ENCODE measurements around the gene NEK7.
"Not testable (repeated sequence)": the region's sequence is repeated elsewhere in the genome, so short reads cannot be mapped to it uniquely, and the experiment has no call there.

NEK7 gene

DNA sequence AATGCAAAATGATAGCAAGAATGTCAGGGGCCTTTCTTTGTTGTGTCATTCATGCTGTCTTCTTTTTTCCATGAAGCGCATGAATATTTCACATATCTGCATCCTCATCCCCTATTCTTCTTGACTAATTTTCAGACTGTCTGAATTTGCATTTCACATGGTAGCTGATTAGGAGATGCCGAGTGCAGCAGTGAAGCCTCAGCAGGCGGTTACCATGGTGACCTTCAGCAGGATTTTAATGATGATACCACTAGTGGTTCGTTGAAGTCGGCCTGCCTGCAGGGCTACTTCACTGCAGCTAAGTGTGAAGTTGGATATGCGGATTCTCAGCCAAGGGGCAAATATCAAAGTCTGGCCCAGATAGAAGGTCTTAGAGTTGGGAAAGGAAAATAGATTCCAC, 141.8 kb downstream of the NEK7 start:
- DNase-seq (ENCODE audit: low read depth) = no peak
- TF ChIP-seq, protein P1, sequence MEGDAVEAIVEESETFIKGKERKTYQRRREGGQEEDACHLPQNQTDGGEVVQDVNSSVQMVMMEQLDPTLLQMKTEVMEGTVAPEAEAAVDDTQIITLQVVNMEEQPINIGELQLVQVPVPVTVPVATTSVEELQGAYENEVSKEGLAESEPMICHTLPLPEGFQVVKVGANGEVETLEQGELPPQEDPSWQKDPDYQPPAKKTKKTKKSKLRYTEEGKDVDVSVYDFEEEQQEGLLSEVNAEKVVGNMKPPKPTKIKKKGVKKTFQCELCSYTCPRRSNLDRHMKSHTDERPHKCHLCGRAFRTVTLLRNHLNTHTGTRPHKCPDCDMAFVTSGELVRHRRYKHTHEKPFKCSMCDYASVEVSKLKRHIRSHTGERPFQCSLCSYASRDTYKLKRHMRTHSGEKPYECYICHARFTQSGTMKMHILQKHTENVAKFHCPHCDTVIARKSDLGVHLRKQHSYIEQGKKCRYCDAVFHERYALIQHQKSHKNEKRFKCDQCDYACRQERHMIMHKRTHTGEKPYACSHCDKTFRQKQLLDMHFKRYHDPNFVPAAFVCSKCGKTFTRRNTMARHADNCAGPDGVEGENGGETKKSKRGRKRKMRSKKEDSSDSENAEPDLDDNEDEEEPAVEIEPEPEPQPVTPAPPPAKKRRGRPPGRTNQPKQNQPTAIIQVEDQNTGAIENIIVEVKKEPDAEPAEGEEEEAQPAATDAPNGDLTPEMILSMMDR (IDR thresholded peaks at IDR 0.05; ENCODE audit: insufficient read depth, low read depth, low read length, missing control alignments) = no peak
- no peak overlapping the region for H3K4me3 ChIP-seq (ENCODE audit: low read depth, low read length)

DNA sequence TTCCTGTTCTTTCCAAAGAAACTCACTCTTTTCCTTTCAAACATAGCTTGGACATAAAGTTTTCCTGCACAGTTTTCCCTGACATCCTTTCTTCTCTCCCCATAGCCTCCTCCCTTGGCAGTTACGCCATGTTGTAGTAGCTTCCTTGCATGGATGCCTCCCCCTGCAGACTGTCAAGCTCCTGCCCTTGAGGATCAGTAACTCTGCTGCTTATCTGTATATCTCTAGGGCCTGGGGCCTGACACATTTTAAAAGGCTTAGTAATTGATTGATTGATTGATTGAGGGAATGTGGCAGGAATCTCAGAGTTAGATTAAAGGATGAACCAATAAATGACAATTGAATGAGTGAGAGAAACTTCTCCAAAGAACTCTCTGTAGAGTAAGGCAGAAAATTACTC, 143.7 kb downstream of the NEK7 start:
- DNase-seq (ENCODE audit: low read depth) = no peak
- TF ChIP-seq, protein P1 (IDR thresholded peaks at IDR 0.05; ENCODE audit: insufficient read depth, low read depth, low read length, missing control alignments) = no peak
- no peak overlapping the region for H3K4me3 ChIP-seq (ENCODE audit: low read depth, low read length)

DNA sequence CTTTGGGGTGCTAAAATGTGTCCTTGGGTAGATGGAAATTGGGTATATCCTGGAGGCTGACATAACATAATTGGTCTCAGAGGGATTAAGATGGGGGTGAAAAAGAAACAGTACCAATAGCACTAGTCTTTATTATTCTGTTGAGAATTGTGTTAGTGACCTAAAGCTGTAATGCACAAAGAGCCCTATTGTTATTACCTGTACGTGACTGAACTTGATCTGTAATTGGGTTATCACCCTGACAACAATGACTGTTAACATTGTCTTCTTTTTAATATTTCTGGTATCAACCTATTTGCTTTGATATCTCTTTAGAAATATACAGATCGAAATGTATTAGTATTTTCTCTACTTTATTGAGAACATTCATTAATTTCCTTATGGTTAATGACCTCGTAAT, 147.6 kb downstream of the NEK7 start:
- DNase-seq (ENCODE audit: low read depth) = no peak
- TF ChIP-seq, protein P1 (IDR thresholded peaks at IDR 0.05; ENCODE audit: insufficient read depth, low read depth, low read length, missing control alignments) = no peak

DNA sequence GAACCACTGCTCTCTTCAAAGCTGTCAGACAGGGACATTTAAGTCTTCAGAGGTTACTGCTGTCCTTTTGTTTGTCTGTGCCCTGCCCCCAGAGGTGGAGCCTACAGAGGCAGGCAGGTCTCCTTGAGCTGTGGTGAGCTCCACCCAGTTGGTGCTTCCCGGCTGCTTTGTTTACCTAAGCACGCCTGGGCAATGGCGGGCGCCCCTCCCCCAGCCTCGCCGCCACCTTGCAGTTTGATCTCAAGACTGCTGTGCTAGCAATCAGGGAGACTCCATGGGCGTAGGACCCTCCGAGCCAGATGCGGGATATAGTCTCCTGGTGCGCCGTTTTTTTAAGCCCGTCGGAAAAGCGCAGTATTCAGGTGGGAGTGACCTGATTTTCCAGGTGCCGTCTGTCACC, 158.0 kb downstream of the NEK7 start:
- not testable (repeated sequence) for DNase-seq (ENCODE audit: low read depth); H3K4me3 ChIP-seq (ENCODE audit: low read depth, low read length)

More for the DNA sequence above, 147.6 kb downstream of the NEK7 start:
- no peak overlapping the region for H3K4me3 ChIP-seq (ENCODE audit: low read depth, low read length)

DNA sequence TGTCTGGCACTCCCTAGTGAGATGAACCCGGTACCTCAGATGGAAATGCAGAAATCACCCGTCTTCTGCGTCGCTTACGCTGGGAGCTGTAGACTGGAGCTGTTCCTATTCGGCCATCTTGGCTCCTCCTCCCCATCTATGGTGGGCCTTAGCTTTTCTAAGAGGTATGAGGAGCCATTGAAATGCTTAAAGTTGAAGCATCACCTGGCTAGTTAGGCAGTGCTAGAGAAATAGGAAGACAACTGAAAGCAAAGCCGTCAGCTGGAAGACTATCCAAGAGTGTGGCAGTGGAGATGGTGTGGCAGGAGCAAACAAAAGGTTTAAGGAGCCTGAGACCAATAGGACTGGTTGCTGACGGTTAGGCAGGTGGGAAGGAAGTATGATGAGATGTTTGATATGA, 158.5 kb downstream of the NEK7 start:
- H3K4me3 ChIP-seq (ENCODE audit: low read depth, low read length); DNase-seq (ENCODE audit: low read depth): not testable (repeated sequence)

DNA sequence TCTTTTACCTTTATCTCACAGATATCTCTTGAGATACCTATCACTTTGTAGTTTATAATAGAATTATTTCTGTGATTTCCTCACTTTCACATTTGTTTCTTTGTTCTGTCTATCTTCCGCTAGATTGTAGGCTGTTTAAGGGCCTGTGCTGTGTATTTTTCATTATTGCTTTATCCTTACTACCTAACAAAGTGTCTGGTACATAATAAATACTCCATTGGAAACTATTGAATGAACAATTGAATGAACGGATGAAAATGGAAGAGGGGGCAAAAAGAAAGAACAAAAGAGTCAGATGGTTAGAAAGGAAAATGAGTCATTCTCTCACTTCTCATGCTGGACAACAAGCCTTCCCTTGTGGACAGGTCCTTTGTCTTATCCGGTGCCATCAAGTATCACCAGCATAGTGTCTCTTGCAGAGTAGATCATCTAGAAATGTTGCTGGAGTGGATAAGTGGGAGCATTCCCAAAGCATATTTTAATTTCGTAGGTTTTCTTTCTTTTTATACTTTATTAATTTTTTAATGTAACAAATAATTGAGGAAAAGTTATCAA, 159.8 kb downstream of the NEK7 start:
- H3K4me3 ChIP-seq (ENCODE audit: low read depth, low read length) = no peak overlapping the region
- TF ChIP-seq, protein P1 (IDR thresholded peaks at IDR 0.05; ENCODE audit: insufficient read depth, low read depth, low read length, missing control alignments) = no peak
- no peak for DNase-seq (ENCODE audit: low read depth)

DNA sequence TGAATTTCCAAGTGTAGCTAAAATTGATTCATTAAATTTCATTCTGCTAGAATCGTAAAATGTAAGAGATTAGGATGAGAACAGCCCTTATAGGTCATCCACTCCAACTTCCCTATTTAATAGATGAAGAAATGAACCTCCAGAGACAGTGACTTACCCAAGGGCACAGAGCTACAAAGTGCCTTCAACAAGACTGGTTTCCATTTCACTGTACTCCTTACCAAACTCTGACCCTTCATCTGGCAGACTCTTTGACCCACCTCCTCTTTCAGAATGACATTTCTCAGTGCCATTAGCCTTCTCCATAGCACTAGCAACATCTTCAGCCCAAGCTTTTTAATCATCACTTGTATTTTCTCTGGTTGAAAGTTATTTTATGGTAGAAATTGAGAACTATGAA, 161.3 kb downstream of the NEK7 start:
- DNase-seq (ENCODE audit: low read depth) = peak; percentile 16
- H3K4me3 ChIP-seq (ENCODE audit: low read depth, low read length) = no peak overlapping the region
- TF ChIP-seq, protein P1 (IDR thresholded peaks at IDR 0.05; ENCODE audit: insufficient read depth, low read depth, low read length, missing control alignments) = no peak

DNA sequence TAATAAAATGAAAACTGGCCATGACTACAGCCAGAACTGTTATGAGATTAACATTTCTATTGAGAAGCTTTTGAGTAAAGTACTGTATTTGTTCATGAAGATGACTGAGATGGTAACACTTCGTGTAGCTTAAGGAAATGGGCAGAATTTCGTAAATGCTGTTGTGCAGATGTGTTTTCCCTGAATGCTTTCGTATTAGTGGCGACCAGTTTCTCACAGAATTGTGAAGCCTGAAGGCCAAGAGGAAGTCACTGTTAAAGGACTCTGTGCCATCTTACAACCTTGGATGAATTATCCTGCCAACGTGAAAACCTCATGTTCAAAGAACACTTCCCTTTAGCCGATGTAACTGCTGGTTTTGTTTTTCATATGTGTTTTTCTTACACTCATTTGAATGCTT, 164.0 kb downstream of the NEK7 start:
- DNase-seq (ENCODE audit: low read depth) = no peak
- TF ChIP-seq, protein P1 (IDR thresholded peaks at IDR 0.05; ENCODE audit: insufficient read depth, low read depth, low read length, missing control alignments) = no peak
- no peak overlapping the region for H3K4me3 ChIP-seq (ENCODE audit: low read depth, low read length)

All from GM12865 (cell line).